Measurements from ENCODE around the gene DLEU7. TPM values are rescaled to one million over a fixed set of nuclear protein-coding genes. Genes with fewer than 3 reads are reported as not detected.

DLEU7 gene
- total RNA-seq, 1 experiment from 2014 or later = 1.5 TPM

GRCh38 chr13:50838031-50838430, 5.5 kb downstream of the DLEU7 start:
- H4K8ac ChIP-seq (replicated peaks; ENCODE audit: insufficient read length, low read depth, low read length) = no peak overlapping the region
- H3K23me2 ChIP-seq (ENCODE audit: insufficient read length, low read depth, low read length, poor library complexity, severe bottlenecking) = peaks cover 3% of the 10 kb centered on the region
- H2BK120ac ChIP-seq (ENCODE audit: low read depth, low read length, poor library complexity, severe bottlenecking) = no peak overlapping the region
- H4K5ac ChIP-seq (ENCODE audit: insufficient read length, low read depth, low read length) = no peak overlapping the region
- no peak overlapping the region for H3K56ac ChIP-seq (ENCODE audit: insufficient read length, low read depth, low read length)
- no peaks in the 10 kb centered on the region for H3K9me3 ChIP-seq (ENCODE audit: control insufficient read depth, low read depth, low read length)
- H2BK12ac ChIP-seq (ENCODE audit: insufficient read length, low read depth, low read length) = no peak overlapping the region
- H3K4ac ChIP-seq (ENCODE audit: low read depth, low read length) = no peak overlapping the region
- DNase-seq = no peak
- no peak for TF ChIP-seq CTCF (conservative IDR thresholded peaks at IDR 0.05)
- Mint-ChIP-seq H3K27ac (no peak overlapping the region), H3K4me3 (no peak overlapping the region), H3K27me3 (ENCODE audit: low read depth) (peaks cover 27% of the 10 kb centered on the region), H3K36me3 (ENCODE audit: insufficient read depth in 1 of 3, low read depth in 3 of 3) (peaks cover 18 to 35% (median 26%) of the 10 kb centered on the region in 3 experiments), H3K4me1 (peaks cover 8 to 10% of the 10 kb centered on the region in 2 experiments), H3K9me3 (peaks cover 15 to 16% of the 10 kb centered on the region in 2 experiments)
- no peak overlapping the region for H2BK20ac ChIP-seq (ENCODE audit: low read depth, low read length, poor library complexity, severe bottlenecking)
- H3K27ac ChIP-seq (ENCODE audit: insufficient read length, low read depth, low read length) = no peak overlapping the region
- no peaks in the 10 kb centered on the region; the same call in 1 of the 2 replicates for H3K27me3 ChIP-seq (ENCODE audit: insufficient read depth, low read length)
- no peak overlapping the region for H3K18ac ChIP-seq (ENCODE audit: insufficient read length, low read depth, low read length)
- no peaks in the 10 kb centered on the region for H3K79me1 ChIP-seq (ENCODE audit: insufficient read depth, low read depth, low read length, poor library complexity, severe bottlenecking)
- H4K20me1 ChIP-seq (ENCODE audit: control insufficient read depth, insufficient read depth, insufficient read length) = no peaks in the 10 kb centered on the region
- H3T11ph ChIP-seq (ENCODE audit: low read length) = no peak overlapping the region
- no peak overlapping the region for H3K23ac ChIP-seq (ENCODE audit: insufficient read length, low read depth, low read length)
- H2AK5ac ChIP-seq (ENCODE audit: insufficient read length, low read length) = no peak overlapping the region
- no peak overlapping the region for H2BK5ac ChIP-seq (ENCODE audit: insufficient read length, low read length)
- no peak overlapping the region for H3K4me2 ChIP-seq (ENCODE audit: insufficient read depth, insufficient read length, low read length)
- no peak overlapping the region for H3K9ac ChIP-seq (ENCODE audit: extremely low read depth, insufficient read length, low read length)
- no peak overlapping the region for H3K14ac ChIP-seq (ENCODE audit: insufficient read depth, low read length)
- no CpG with 5 or more reads among the region's 5 CpGs for WGBS (ENCODE audit: extremely low coverage, insufficient read length, low lambda C conversion rate)
- H3K4me1 ChIP-seq (ENCODE audit: insufficient read depth, low read length) = no peaks in the 10 kb centered on the region
- H3K79me2 ChIP-seq (ENCODE audit: insufficient read depth, low read length) = no peaks in the 10 kb centered on the region
- H2BK15ac ChIP-seq (ENCODE audit: low read depth, low read length) = no peak overlapping the region
- H2AFZ ChIP-seq (ENCODE audit: low read length) = no peak overlapping the region
- H4K91ac ChIP-seq (ENCODE audit: insufficient read length, low read depth, low read length) = no peak overlapping the region

Measured in H9 (cell line).